ENCODE results near the gene TENT4A. TPM values are rescaled to one million over a fixed set of nuclear protein-coding genes. Genes with fewer than 3 reads are reported as not detected.

TENT4A gene
- polyA plus RNA-seq, 1 donor = 18.6 TPM

GRCh38 chr5:6750142-6750840 is 37.1 kb downstream of the TENT4A start:
- DNase-seq (ENCODE audit: low read depth) = no peak

- no peak for DNase-seq (ENCODE audit: low read depth)
Measured at GRCh38 chr5:6750951-6751685, 37.9 kb downstream of the TENT4A start.

GRCh38 chr5:6752236-6752635 is 39.0 kb downstream of the TENT4A start:
- no peak for DNase-seq (ENCODE audit: low read depth)

- no peak for DNase-seq (ENCODE audit: low read depth)
Measured at GRCh38 chr5:6752782-6753181, 39.5 kb downstream of the TENT4A start.

- DNase-seq (ENCODE audit: low read depth) = no peak
Measured at GRCh38 chr5:6753851-6754250, 40.6 kb downstream of the TENT4A start.

GRCh38 chr5:6754766-6755165 is 41.5 kb downstream of the TENT4A start:
- DNase-seq (ENCODE audit: low read depth) = no peak

- no peak for DNase-seq (ENCODE audit: low read depth)
Measured at GRCh38 chr5:6755519-6755918, 42.3 kb downstream of the TENT4A start.

GRCh38 chr5:6755941-6756340 is 42.7 kb downstream of the TENT4A start:
- no peak for DNase-seq (ENCODE audit: low read depth)

GRCh38 chr5:6757414-6757969 is 44.3 kb downstream of the TENT4A start:
- DNase-seq (ENCODE audit: low read depth) = no peak

GRCh38 chr5:6758236-6758635 is 45.0 kb downstream of the TENT4A start:
- DNase-seq (ENCODE audit: low read depth) = no peak

- DNase-seq (ENCODE audit: low read depth) = no peak
Measured at GRCh38 chr5:6758706-6759105, 45.5 kb downstream of the TENT4A start.

- no peak for DNase-seq (ENCODE audit: low read depth)
Measured at GRCh38 chr5:6759401-6759800, 46.2 kb downstream of the TENT4A start.

GRCh38 chr5:6759983-6760382 is 46.8 kb downstream of the TENT4A start:
- DNase-seq (ENCODE audit: low read depth) = no peak

GRCh38 chr5:6760686-6761085 is 47.5 kb downstream of the TENT4A start:
- DNase-seq (ENCODE audit: low read depth) = no peak

GRCh38 chr5:6761333-6761732 is 48.1 kb downstream of the TENT4A start:
- DNase-seq (ENCODE audit: low read depth) = no peak

- DNase-seq (ENCODE audit: low read depth) = no peak
Measured at GRCh38 chr5:6762116-6762515, 48.9 kb downstream of the TENT4A start.

- no peak for DNase-seq (ENCODE audit: low read depth)
Measured at GRCh38 chr5:6762697-6763096, 49.5 kb downstream of the TENT4A start.

GRCh38 chr5:6763191-6763590 is 50.0 kb downstream of the TENT4A start:
- DNase-seq (ENCODE audit: low read depth) = no peak

GRCh38 chr5:6765612-6766525 is 52.6 kb downstream of the TENT4A start:
- no peak for DNase-seq (ENCODE audit: low read depth)

- no peak for DNase-seq (ENCODE audit: low read depth)
Measured at GRCh38 chr5:6766604-6767093, 53.4 kb downstream of the TENT4A start.

GRCh38 chr5:6767481-6768063 is 54.3 kb downstream of the TENT4A start:
- no peak for DNase-seq (ENCODE audit: low read depth)

All from forelimb muscle (tissue), 1 donor.